MG63 (cell line): Measurements from ENCODE around the gene ZNF189. TPM values are rescaled to one million over a fixed set of nuclear protein-coding genes. Genes with fewer than 3 reads are reported as not detected.

ENCODE experiments used
- DNase-seq: peaks from one replicate; pipeline ENCODE4 v3.0.0-alpha.2; 2020
- H3K27me3 ChIP-seq: fragments of 250-450 bp; sonication (Bioruptor Pico); 2 replicates; pipeline ENCODE4 v1.5.1; 2020; ENCODE audit warnings: mild to moderate bottlenecking, moderate library complexity
- H3K36me3 ChIP-seq: fragments of 250-450 bp; sonication (Bioruptor Pico); 2 replicates; pipeline ENCODE4 v1.5.1; 2020; ENCODE audit warnings: mild to moderate bottlenecking, moderate library complexity
- H3K4me3 ChIP-seq: fragments of 250-450 bp; sonication (Bioruptor Pico); 2 replicates; pipeline ENCODE4 v1.5.1; 2020; ENCODE audit warnings: mild to moderate bottlenecking, moderate library complexity
- H3K9me3 ChIP-seq: fragments of 250-450 bp; sonication (Bioruptor Pico); 2 replicates; pipeline ENCODE4 v1.5.1; 2020; ENCODE audit warnings: mild to moderate bottlenecking, moderate library complexity
- total RNA-seq: library from RNA; depleted of rRNA; stranded (reverse); fragments of >200 nt; shearing (Covaris generic); gene quantifications from 2 replicates; pipeline ENCODE4 v1.2.3, GENCODE V29; 2014; ENCODE audit warnings: low replicate concordance

The ZNF189 gene
- total RNA-seq, 1 experiment from 2014 or later, result 14.1 TPM

DNA sequence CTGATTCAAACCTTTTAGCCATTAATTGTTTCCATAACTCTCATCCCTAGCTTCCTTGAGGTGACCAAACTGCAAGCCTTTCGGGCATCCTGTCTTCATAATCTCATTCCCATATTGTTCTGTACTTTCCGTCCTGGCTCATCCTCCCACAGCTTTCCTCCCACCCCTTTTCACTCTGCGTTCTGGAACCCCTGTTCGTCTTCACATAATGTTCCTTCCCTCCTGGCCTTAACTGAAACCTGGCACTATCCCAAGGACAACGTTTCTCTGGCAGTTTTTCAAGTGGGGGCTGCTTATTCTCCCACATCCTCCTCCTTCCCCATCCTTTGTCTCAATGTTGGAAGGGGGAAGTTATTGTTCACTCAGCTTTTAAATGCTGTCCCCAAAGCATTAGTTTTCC is 1.5 kb downstream of the ZNF189 start:
- no peak for DNase-seq
- H3K4me3 ChIP-seq, result peak overlapping the region; percentile 75; the same call in 1 of the 2 replicates
- peaks cover 22% of the 10 kb centered on the region for H3K9me3 ChIP-seq
- H3K27me3 ChIP-seq, result no peaks in the 10 kb centered on the region
- H3K36me3 ChIP-seq, result peaks cover 79% of the 10 kb centered on the region

GRCh38 chr9:101403516-101404285 is 5.0 kb downstream of the ZNF189 start:
- H3K4me3 ChIP-seq, result no peak overlapping the region
- no peaks in the 10 kb centered on the region for H3K27me3 ChIP-seq
- DNase-seq, result no peak
- peaks cover 94% of the 10 kb centered on the region for H3K36me3 ChIP-seq
- peaks cover 52% of the 10 kb centered on the region for H3K9me3 ChIP-seq

GRCh38 chr9:101408374-101409078 is 9.9 kb downstream of the ZNF189 start:
- H3K36me3 ChIP-seq, result peaks cover 78% of the 10 kb centered on the region

GRCh38 chr9:101409079-101409477 is 10.4 kb downstream of the ZNF189 start:
- no peaks in the 10 kb centered on the region for H3K27me3 ChIP-seq
- peaks cover 72% of the 10 kb centered on the region for H3K36me3 ChIP-seq
- DNase-seq, result no peak
- H3K9me3 ChIP-seq, result peaks cover 72% of the 10 kb centered on the region
- no peak overlapping the region for H3K4me3 ChIP-seq

More at GRCh38 chr9:101408374-101409078, 9.9 kb downstream of the ZNF189 start:
- no peaks in the 10 kb centered on the region for H3K27me3 ChIP-seq
- DNase-seq, result no peak
- H3K4me3 ChIP-seq, result no peak overlapping the region
- peaks cover 77% of the 10 kb centered on the region for H3K9me3 ChIP-seq

DNA sequence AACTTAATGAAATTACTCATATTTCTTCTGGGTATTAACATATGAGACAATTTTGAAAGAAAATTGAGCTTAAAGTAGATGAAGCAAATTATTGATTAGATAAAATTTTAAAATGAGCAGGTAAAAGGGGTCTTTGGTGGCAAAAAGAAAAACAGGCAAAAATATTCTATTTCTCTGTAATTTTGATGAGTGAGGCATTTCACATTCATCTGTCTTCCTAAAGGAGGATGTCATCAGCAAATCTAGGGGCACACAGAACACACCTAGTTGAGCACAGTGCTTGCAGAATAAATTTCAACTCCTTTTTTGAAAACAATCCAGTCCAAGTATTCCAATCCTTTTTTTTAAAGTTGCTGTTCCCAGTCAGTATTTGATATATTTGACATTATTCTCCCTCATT is 16.2 kb downstream of the ZNF189 start:
- no peaks in the 10 kb centered on the region for H3K27me3 ChIP-seq
- no peak overlapping the region for H3K4me3 ChIP-seq
- H3K9me3 ChIP-seq, result peaks cover 24% of the 10 kb centered on the region
- H3K36me3 ChIP-seq, result peaks cover 24% of the 10 kb centered on the region
- no peak for DNase-seq

DNA sequence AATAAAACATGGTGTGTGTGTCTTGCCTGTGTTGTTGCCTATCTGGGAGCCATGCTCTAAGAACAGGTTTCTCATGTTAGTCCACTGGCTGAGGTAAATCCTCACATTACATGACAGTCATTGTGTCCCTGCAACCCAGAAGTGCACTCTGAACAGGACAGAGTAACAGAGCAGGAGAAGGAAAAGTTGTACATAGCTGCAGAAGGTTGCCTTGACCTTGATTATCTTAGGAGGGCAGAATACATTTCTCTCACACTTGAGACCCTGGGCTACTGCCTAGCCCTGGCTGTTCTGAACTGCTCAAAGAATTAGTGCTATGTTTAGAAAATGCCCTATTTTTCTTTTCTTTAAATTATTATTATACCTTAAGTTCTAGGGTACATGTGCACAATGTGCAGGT is 16.9 kb downstream of the ZNF189 start:
- peaks cover 17% of the 10 kb centered on the region for H3K36me3 ChIP-seq
- peaks cover 17% of the 10 kb centered on the region for H3K9me3 ChIP-seq
- no peak overlapping the region for H3K4me3 ChIP-seq
- no peaks in the 10 kb centered on the region for H3K27me3 ChIP-seq
- DNase-seq, result no peak

- Histone ChIP-seq H3K27me3 (no peaks in the 10 kb centered on the region), H3K36me3 (peaks cover 13% of the 10 kb centered on the region)
- DNase-seq, result no peak
These were observed 18.7 kb downstream of the ZNF189 start for GRCh38 chr9:101417389-101417788.

DNA sequence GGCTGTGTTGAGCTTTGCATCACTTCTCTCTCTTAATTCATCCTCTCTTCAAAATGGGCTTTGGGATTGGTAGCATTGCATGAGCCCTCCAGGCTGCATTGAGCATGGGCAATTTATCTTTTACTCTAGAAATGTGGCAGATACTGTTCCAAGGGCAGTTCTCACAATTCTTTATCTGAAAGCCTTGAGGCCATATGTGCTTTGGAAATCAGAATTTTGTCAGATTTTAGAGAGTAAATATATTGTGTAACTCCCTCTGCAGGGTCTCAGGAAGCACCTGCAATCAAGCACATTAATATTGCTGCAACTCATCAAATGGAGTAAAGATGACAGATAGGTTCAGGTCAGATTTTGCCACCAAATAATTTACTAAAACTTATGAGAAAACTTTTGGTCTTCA is 19.3 kb downstream of the ZNF189 start:
- Histone ChIP-seq H3K36me3 (peaks cover 12% of the 10 kb centered on the region), H3K4me3 (no peak overlapping the region), H3K27me3 (no peaks in the 10 kb centered on the region), H3K9me3 (no peaks in the 10 kb centered on the region; the same call in 1 of the 2 replicates)
- DNase-seq, result no peak

More at GRCh38 chr9:101417389-101417788, 18.7 kb downstream of the ZNF189 start:
- Histone ChIP-seq H3K9me3 (no peaks in the 10 kb centered on the region; the same call in 1 of the 2 replicates), H3K4me3 (no peak overlapping the region)

GRCh38 chr9:101418518-101419430 is 20.1 kb downstream of the ZNF189 start:
- peak; percentile 16 for DNase-seq
- Histone ChIP-seq H3K4me3 (no peak overlapping the region), H3K9me3 (no peaks in the 10 kb centered on the region), H3K36me3 (peaks cover 9% of the 10 kb centered on the region), H3K27me3 (no peaks in the 10 kb centered on the region)

DNA sequence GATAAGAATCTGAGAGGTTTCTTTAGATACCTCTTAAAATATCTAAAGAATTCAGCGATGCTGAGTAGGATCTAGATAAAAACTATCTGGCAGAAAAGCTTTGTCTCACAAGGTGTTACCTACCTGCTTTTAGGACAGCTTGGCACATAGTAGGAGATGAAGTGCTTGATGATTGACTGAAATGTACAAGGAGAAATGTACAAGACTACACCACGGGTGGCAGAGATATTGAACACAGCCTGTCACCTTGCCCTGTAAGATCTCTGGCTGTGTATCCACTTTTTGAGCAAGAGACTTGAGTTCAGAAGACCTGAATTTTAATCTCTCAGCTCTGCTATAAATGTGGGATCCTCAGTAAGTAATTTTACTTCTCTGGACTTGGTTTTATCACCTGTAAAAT is 21.2 kb downstream of the ZNF189 start:
- Histone ChIP-seq H3K9me3 (no peaks in the 10 kb centered on the region), H3K27me3 (no peaks in the 10 kb centered on the region), H3K36me3 (peaks cover 7% of the 10 kb centered on the region), H3K4me3 (no peak overlapping the region)
- no peak for DNase-seq

DNA sequence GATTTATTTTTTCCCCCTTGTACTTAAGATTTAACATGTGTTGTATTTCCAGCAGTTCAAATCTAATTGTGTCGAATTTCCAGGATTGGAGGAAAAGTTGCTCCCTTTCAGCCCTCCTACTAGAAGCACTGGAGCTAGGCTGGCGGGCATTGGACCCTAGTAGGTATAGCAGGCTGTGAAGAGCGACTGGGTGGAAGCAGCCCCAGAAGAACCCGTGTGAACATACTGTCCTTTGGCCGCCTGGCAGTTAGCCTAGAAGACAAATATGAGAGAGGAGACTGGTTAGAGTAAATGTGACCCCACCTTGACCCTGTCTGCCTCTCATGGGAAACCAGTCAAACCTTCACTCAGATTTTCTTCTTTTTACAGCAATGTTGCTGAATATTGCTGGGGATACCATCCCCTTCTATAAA is 23.0 kb downstream of the ZNF189 start:
- Histone ChIP-seq H3K36me3 (no peaks in the 10 kb centered on the region), H3K4me3 (no peak overlapping the region), H3K27me3 (no peaks in the 10 kb centered on the region), H3K9me3 (no peaks in the 10 kb centered on the region)
- no peak for DNase-seq

GRCh38 chr9:101427358-101427757 is 28.7 kb downstream of the ZNF189 start:
- no peaks in the 10 kb centered on the region for H3K36me3 ChIP-seq

GRCh38 chr9:101427957-101428655 is 29.5 kb downstream of the ZNF189 start:
- H3K36me3 ChIP-seq, result no peaks in the 10 kb centered on the region
- H3K9me3 ChIP-seq, result no peaks in the 10 kb centered on the region
- no peak for DNase-seq
- no peak overlapping the region for H3K4me3 ChIP-seq
- H3K27me3 ChIP-seq, result no peaks in the 10 kb centered on the region

More at GRCh38 chr9:101427358-101427757, 28.7 kb downstream of the ZNF189 start:
- Histone ChIP-seq H3K4me3 (no peak overlapping the region), H3K27me3 (no peaks in the 10 kb centered on the region), H3K9me3 (no peaks in the 10 kb centered on the region)
- no peak for DNase-seq

DNA sequence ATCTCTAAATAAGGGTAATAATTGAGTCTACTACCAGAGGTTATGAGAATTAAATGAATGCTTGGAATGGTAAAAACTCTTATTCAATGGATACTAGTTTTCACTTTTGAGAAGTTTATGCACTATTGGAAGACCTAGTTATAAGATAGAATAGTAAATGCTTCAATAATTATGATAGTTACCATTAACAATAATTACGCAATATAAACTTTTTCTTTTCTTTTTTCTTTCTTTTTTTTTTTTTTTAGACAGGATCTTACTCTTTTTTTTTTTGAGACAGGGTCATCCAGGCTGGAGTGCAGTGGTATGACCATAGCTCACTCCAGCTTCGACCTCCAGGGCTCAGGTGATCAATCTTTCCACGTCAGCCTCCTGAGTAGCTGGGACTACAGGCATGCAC is 30.3 kb downstream of the ZNF189 start:
- Histone ChIP-seq H3K9me3 (no peaks in the 10 kb centered on the region), H3K36me3 (no peaks in the 10 kb centered on the region), H3K27me3 (no peaks in the 10 kb centered on the region; the same call in 1 of the 2 replicates), H3K4me3 (no peak overlapping the region)
- DNase-seq, result no peak

DNA sequence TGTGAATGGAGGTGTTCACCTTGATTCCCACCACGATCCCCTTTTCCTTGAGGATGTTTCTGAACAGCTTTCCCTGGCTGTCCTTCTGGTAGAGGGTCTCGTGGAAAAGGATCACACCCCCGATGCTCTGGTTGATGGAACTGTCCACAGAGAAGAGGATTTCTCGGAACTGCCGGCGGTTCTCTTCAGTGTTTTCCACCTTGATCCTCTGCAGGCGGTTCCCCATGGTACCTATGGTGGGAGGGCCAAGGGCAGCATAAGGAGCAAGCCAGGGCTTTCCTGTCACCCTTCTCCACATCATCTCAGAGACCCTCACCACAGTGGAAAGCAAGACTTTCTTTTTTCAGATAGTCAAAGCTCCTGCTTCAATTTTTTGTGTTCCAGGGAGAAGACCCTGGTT is 31.1 kb downstream of the ZNF189 start:
- Histone ChIP-seq H3K27me3 (no peaks in the 10 kb centered on the region; the same call in 1 of the 2 replicates), H3K9me3 (no peaks in the 10 kb centered on the region), H3K36me3 (no peaks in the 10 kb centered on the region), H3K4me3 (no peak overlapping the region)
- no peak for DNase-seq

- Histone ChIP-seq H3K27me3 (peaks cover 4% of the 10 kb centered on the region; the same call in 1 of the 2 replicates), H3K9me3 (no peaks in the 10 kb centered on the region), H3K36me3 (no peaks in the 10 kb centered on the region), H3K4me3 (no peak overlapping the region)
- no peak for DNase-seq
These were observed 33.5 kb downstream of the ZNF189 start for GRCh38 chr9:101432171-101432570.
